Adrenal gland (tissue), 5 donors: Measurements from ENCODE around the gene LYSMD4.

ENCODE experiments used
- POLR2A ChIP-seq, 2 donors: fragments of 450-650 bp; IDR thresholded peaks; one replicate each; pipeline ENCODE4 v1.6.1; 2017; ENCODE audit warnings: antibody characterized with exemption in 2 of 2, mild to moderate bottlenecking in 2 of 2, moderate library complexity in 1 of 2
- TF ChIP-seq, protein P1 (sequence below), 6 experiments: fragments of 450-650 bp in 4 of 6; fragments of 200-600 bp in 2 of 6; sonication (generic) in 1 of 6; IDR thresholded peaks; 1 replicate in 5 of 6; 2 replicates in 1 of 6; pipeline versions ENCODE4 v1.5.1 to v1.8.0; 2016 to 2021; ENCODE audit warnings: antibody characterized with exemption in 6 of 6, mild to moderate bottlenecking in 2 of 6, moderate library complexity in 1 of 6
- donor health status: DM: no; HTN: no; CAD: no.

GRCh38 chr15:99762288-99762687, 29.1 kb upstream of the LYSMD4 start:
- TF ChIP-seq POLR2A (IDR thresholded peaks at IDR 0.05), result no peak
- TF ChIP-seq, protein P1, sequence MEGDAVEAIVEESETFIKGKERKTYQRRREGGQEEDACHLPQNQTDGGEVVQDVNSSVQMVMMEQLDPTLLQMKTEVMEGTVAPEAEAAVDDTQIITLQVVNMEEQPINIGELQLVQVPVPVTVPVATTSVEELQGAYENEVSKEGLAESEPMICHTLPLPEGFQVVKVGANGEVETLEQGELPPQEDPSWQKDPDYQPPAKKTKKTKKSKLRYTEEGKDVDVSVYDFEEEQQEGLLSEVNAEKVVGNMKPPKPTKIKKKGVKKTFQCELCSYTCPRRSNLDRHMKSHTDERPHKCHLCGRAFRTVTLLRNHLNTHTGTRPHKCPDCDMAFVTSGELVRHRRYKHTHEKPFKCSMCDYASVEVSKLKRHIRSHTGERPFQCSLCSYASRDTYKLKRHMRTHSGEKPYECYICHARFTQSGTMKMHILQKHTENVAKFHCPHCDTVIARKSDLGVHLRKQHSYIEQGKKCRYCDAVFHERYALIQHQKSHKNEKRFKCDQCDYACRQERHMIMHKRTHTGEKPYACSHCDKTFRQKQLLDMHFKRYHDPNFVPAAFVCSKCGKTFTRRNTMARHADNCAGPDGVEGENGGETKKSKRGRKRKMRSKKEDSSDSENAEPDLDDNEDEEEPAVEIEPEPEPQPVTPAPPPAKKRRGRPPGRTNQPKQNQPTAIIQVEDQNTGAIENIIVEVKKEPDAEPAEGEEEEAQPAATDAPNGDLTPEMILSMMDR (IDR thresholded peaks at IDR 0.05), result no peak
